ENCODE measurements around the gene C5AR1.
"Not testable (repeated sequence)": the region's sequence is repeated elsewhere in the genome, so short reads cannot be mapped to it uniquely, and the experiment has no call there.

C5AR1 gene

DNA sequence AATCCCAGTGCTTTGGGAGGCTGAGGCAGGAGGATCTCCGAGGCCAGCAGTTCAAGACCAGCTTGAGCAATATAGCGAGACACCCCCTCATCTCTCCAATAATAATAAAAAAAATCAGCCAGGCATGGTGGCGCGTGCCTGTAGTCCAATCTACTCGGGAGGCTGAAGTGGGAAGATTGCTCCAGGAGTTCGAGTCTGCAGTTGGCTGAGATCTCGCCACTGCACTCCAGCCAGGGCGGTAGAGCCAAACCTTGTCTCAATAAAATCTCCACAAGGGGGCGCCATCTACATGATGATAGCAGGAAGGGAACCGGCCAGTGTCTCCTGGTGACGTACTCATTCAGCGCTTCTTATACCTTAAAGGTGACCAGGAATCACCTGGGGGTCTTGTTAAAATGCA is 13.6 kb upstream of the C5AR1 start:
- DNase-seq = peak; percentile 86

DNA sequence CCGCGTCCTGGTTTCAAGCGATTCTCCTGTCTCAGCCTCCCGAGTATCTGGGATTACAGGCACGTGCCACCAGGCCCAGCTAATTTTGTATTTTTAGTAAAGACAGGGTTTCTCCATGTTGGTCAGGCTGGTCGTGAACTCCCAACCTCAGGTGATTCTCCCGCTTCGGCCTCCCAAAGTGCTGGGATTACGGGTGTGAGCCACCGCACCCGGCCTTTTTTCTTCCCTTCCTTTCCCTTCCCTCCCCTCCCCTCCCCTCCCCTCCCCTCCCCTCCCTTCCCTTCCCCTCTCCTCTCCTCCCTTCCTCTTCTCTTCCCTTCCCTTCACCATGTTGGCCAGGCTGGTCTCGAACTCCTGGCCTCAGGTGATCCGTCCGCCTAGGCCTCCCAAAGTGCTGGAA is 8.8 kb upstream of the C5AR1 start:
- DNase-seq = not testable (repeated sequence)

DNA sequence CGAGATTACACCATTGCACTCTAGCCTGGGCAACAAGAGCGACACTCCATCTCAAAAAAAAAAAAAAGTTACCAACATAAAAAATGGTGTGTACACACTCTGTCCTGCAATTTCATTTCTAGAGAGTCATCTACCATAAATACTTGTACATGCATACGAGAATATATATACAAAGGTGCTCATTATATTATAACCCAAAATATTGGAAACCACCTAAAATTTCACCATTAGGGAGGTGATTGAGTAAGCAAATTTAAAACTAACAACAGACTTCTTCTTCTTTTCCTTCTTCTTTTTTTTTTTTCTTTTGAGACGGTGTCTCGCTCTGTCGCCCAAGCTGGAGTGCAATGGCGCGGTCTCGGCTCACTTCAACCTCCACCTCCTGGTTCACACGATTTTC is 7.4 kb upstream of the C5AR1 start:
- DNase-seq = no peak

DNA sequence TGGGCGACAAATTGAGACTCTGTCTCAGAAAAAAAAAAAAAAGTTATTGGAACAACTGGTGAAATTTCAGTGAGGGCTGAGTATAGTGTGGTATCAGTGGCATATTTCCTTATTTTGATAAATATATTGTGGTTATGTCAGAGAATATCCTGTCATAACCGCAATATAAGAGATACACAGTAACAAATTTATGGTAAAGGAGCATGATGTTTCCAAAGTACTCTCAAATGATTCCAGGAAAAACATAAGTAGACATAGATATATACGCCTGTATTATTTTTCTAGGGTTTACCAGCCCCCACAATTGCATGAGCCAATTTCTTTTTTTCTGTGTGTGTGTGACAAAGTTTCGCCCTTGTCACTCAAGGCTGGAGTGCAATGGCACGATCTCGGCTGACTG is 5.7 kb upstream of the C5AR1 start:
- DNase-seq = no peak

DNA sequence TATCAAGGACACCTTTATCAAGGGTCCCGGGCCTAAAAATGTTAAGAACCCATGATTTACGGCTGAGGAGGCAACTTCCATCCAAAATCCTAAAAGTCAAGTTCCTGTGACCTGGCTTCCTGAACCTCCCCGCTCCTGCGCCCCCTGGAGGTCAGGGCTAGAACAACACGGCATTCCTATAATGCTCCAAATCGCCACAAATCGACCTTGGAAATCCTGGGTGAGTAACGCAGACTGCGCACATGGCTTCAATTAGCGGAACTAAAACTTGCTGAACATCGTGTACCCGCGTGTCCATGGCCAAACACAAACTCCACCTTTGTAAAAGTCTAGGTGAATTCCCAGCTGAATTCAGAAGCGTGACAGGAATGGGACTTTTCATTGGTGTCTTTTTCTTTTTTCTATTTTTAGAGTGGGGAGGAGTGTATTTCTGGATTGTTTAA is 4.3 kb upstream of the C5AR1 start:
- DNase-seq = peak; percentile 68

DNA sequence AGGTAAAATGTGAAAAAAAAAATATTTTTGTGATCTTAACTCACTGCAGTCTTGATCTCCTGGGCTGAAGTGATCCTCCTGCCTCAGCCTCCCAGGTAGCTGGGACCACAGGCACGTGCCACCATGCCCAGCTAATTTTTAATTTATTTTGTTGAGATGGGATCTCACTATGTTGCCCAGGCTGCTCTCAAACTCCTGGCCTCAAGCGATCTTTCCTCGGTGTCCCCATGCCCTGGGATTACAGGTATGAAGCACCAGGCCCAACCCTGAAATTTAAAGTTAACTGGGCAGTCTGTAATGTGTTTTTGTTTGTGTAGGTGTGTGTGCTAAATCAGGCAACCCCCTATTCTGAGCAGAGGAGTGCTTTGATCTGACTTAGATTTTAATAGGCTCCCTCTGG is 3.4 kb upstream of the C5AR1 start:
- no peak for DNase-seq

DNA sequence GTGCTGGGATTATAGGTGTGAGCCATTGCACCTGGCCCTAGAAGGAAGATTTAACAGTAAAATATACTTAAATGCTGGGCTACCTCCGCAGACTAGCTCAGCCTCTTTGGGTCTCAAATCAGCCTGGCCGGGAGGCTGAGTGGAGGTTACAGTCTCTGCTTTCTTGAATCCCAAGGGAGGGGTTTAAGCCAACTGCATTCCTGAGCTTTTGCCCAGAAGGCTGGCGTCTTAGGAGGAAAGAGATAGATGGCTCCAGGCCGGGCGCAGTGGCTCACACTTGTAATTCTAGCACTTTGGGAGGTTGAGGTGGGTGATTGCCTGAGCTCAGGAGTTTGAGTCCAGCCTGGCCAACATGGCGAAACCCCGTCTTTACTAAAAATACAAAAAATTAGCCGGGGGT is 623 bp upstream of the C5AR1 start:
- DNase-seq = no peak

DNA sequence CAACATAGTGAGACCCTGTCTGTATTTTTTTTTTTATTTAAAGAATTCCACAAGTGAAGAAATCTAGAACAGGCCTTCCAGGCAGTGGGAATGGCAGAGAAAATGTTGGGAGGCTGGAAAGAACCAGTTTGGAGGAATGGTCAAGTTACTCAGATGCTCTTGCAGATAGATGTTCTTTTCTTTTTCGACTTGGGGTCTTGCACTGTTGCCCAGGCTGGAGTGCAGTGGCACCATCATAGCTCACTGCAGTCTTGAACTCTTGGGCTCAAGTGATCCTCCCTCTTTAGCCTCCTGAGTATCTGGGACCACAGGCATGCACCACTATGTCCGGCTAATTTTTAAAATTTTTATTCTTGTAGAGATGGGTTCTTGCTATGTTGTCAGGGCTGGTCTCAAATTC is 662 bp downstream of the C5AR1 start:
- DNase-seq = no peak

DNA sequence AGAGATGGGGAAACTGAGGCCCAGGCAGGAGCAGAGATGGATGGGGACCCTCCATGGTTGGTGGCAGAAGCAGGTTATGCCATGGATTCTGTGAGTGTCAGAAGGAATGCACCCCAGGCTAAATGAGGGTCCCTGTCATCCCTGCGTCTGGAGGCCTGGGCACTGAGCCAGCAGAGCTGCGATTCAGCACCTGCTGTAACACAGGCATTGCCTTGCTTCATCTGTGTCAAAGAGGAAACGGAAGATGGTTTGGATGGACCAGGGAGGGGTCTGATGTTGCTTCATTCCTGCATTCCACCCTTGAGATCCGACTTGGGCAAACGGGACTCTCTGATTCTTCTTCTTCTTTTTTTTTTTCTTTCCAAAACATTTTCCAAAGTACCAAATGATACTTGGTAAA is 1.2 kb downstream of the C5AR1 start:
- DNase-seq = no peak

DNA sequence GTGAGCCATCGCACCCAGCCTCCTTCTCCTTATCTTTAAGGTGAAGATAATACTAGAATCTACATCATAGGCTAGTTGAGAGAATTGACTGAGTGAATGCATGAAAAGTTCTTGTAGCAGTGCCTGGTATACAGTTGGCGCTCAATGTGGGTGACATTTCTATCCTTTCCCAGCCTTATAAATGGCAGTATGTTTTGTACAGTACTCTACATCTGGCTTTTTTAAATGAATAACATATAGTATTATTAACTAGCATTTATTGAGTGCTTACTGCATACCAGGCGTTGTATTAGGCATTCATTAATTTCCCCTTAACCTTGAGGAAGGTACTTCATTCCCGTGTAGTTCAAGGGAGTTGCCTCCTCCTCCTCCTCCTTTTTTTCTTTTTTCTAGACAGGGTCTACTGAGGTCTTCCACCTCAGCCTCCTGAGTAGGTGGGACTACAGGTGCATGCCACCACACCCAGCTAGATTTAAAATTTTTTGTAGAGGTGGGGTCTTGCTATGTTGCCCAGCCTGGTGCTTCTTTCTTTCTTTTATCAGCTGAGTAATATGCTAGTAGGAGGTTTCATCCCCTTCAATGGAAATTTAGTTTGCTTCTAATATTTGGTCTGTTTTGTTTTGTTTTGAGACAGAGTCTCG is 2.8 kb downstream of the C5AR1 start:
- no peak for DNase-seq

DNA sequence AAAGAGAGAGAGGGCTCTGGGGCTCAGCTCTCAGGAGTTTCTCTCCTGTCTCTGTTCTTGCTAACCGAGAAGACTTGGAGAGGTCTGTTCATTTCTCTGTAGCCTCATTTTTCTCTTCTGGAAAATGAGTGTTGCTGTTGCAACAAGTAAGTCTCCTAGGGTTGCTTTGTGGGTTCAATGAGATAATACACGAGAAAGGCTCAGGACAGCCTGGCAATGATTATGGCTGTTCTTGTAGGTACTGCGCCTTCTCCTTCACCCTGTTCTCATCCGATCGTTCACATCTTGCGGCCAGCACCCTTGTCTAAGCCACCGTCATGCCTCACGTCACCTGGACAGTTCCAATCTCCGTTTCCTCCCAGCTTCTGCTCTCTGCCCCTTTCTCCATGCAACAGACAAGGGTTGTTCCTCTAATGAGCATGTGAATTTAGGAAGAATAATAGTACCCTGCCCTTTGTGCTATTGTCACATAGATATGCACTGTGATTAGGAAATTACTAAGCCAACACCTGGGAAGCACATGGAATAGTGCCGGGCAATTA is 4.2 kb downstream of the C5AR1 start:
- no peak for DNase-seq

DNA sequence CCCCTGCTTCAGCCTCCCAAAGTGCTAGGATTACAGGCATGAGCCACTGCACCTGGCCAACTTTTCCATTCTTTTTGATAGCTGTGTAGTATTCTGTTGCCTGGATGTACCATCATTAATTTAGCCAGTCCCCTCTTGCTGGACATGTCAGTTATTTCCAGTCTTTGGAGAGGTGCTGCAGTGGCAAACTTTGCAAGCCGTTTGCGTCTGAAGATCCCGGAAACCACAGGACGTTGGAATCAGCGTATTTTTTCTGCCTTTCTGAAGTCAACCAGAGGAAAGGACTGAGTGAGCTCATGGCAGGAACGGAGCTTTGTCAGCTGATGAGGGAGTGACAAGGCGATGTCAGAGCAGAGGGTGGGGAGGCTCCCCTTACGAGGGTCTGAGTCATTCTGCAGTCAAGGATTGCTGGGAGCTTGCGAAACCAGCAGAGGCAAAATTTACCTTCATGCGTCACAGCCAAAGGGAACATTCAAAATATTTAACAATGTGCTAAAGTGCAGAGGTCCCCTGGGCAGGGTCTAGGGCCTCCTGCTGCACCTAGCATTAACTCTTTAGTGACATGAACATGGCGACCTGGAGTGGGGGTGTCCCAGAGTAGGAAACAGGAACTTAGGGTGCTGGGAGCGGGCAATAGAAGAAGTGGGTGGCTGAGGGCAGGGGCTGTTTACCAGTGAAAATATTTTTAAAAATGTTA is 5.6 kb downstream of the C5AR1 start:
- peak; percentile 62 for DNase-seq

DNA sequence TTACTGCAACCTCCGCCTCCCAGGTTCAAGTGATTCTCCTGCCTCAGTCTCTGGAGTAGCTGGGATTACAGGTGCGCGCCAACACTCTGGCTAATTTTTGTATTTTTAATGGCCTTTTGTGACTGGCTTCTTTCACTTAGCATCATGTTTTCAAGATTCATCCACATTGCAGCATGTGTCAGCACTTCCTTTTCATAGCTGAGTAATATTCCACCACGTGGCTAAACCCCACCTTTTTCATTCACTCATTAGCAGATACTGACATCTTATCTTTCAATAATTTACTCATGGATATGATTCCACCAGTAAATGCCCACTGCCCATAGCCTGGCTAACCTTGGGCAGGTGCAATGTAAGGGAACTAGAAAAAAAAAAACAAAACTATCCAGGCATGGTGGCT is 6.9 kb downstream of the C5AR1 start:
- no peak for DNase-seq

DNA sequence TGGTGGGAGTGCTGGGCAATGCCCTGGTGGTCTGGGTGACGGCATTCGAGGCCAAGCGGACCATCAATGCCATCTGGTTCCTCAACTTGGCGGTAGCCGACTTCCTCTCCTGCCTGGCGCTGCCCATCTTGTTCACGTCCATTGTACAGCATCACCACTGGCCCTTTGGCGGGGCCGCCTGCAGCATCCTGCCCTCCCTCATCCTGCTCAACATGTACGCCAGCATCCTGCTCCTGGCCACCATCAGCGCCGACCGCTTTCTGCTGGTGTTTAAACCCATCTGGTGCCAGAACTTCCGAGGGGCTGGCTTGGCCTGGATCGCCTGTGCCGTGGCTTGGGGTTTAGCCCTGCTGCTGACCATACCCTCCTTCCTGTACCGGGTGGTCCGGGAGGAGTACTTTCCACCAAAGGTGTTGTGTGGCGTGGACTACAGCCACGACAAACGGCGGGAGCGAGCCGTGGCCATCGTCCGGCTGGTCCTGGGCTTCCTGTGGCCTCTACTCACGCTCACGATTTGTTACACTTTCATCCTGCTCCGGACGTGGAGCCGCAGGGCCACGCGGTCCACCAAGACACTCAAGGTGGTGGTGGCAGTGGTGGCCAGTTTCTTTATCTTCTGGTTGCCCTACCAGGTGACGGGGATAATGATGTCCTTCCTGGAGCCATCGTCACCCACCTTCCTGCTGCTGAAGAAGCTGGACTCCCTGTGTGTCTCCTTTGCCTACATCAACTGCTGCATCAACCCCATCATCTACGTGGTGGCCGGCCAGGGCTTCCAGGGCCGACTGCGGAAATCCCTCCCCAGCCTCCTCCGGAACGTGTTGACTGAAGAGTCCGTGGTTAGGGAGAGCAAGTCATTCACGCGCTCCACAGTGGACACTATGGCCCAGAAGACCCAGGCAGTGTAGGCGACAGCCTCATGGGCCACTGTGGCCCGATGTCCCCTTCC is 10.5 kb downstream of the C5AR1 start:
- DNase-seq = no peak

DNA sequence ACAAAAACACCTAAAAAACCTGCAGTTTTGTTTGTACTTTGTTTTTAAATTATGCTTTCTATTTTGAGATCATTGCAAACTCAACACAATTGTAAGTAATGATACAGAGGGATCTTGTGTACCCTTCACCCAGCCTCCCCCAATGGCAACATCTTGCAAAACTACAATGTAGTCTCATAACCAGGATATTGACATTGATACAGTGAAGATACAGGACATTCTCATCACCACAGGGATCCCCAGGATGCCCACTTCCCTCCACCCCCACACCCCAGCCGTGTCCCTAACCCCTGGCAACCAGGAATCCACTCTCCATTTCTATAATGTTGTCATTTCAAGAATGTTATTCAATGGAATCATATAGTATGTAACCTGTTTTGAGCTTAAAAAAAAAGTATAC is 12.0 kb downstream of the C5AR1 start:
- DNase-seq = no peak

DNA sequence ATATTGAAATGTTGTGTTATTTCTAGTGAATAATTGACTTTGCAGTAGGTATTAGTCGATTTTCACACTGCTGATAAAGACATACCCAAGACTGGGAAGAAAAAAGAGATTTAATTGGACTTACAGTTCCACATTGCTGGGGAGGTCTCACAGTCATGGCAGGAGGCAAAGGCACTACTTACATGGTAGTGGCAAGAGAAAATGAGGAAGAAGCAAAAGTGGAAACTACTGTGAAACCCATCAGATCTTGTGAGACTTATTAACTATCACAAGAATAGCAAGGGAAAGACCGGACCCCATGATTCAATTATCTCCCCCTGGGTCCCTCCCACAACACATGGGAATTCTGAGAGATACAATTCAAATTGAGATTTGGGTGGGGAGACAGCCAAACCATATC is 12.4 kb downstream of the C5AR1 start:
- no peak for DNase-seq

DNA sequence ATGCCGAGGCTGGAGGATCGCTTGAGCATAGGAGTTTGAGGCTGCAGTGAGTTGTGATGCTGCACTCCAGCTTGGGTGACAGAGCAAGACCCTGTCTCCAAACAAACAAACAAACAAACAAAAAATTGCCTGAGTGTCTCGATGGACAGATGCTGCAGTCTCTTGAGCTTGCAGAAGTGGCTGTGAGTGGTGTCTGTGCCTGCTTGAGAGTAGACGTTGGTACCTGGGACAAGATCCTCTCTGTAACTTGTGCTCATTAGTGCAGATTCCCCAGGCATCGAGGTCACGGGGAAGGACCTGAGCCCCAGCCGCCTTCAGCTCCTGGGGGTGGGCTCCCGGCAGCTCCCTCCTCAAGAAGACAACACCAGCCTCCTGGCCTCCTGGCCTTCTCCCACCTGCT is 13.7 kb downstream of the C5AR1 start:
- DNase-seq = no peak

DNA sequence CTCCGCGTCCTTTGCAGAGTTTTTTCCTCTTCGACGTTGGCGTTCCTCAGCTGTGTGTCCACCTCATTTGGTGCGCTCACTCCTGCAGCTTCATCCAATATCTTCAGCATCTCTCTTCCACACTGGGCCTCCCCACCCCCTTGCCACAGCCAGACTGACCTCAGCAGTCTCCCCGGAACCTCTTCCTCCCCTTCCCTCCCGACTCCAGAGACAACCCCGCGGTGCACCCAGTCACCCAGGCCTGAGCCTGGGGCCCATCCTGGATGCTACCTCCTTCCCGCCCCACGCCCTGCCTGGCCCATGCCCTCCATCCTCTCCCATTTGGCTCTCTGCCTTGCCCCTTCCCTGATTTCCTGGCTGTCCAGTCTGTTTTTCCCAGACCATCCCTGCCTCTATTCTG is 14.2 kb downstream of the C5AR1 start:
- DNase-seq = no peak

DNA sequence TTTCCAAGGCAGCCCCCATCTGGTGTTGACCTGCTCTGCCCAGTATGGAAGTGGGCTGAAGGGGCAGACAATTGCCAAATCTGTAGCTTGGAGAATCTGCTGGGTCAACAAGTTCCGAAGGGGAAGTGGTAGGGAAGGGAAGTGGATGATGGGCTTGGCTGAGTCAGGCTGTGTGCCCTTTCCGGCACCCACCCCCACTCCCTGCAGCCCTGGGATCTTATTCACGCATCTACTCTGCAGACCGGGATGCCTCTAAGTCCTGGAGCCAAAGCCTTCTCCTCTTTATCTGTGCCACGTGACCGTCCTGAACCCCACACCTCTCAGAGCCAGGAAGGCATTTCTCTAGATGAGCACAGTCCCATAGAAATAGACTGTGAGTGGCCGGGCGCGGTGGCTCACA is 14.8 kb downstream of the C5AR1 start:
- DNase-seq = no peak

DNA sequence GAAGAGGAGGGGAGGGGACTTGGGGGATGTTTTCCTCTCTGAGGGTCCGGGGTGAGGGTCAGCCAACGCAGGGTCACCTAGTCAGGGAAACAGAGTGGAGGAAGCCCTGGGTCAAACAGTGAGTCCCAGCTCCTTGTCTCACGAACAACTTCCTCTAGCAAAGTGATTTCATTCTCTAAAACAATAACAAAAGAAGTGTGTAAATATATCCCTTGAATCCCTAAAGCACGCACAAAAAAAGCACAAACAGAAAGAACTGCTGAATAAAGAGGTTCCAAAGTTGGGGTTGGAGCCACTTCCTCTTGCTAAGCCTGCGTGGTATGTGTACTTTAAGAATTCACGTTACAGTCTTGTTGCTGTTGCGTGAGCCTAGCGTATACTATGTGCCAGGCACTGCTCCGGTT is 20.8 kb downstream of the C5AR1 start:
- DNase-seq = no peak

DNA sequence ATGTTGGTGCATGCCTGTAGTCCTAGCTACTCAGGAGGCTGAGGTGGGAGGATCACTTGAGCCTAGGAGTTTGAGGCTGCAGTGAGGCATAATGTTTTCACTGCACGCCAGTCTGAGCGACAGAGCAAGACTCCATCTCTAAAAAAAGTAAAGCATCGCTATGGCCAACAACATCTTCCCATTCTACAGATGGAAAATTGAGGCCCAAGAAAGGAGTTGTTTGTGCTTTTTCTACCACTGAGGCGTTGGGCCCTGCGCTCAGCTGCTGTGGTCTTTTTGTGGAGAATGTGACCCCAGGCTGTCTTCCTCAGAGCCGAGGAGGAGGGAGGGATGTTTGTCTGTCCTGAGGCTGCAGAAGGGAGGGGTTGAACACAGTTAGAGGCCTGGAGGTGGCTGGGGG is 21.8 kb downstream of the C5AR1 start:
- no peak for DNase-seq

DNA sequence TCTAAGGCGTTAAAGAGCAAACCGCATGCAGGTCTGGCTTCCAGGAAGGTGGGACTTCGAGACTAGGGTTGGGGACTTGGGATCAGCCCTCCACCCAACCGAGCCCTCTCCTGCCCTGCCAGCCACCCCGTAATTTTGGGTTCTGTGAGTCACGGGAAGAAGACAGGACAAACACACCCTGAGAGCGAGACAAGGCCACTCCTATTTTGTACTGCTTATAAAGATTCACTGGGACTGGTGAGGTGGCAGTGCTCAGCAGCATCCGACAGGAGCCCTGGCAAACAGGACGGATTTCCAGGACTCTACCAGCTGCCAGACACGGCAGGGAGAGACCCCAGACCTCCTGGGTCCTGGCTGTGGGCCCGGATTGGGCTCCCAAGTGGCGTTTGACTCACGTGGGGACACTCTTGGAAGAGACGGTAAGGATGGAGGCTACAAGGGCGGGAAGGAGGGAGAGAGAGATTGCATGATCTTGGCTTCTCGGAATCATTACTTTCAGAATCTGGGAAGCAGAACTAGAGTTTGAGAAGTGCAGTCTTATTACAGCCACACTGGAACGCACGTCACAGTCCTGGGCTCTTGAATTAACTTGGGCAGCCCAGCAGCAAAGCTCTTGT is 22.4 kb downstream of the C5AR1 start, which contains the start of gene C5AR2:
Gene C5AR2, plus strand, starts transcription at position 245 of the 617 bp plus-strand sequence. CDS start 8,625 bp downstream, outside the sequence.
- DNase-seq = no peak
